HepG2 (cell line): ENCODE results near the gene TSPAN15. TPM values are rescaled to one million over a fixed set of nuclear protein-coding genes. Genes with fewer than 3 reads are reported as not detected.

Source experiments
- CBX5 ChIP-seq: sonication (generic); formaldehyde crosslinking; IDR thresholded peaks from 2 replicates; pipeline ENCODE4 v1.4.0; 2020; ENCODE audit warnings: missing genetic modification reagents, borderline replicate concordance
- FOXK2 ChIP-seq: fragments of 450-650 bp; IDR thresholded peaks from 2 replicates; pipeline ENCODE4 v1.6.1; 2016
- GZF1 ChIP-seq: sonication (generic); formaldehyde crosslinking; IDR thresholded peaks from 2 replicates; pipeline ENCODE4 v1.5.1; 2020; ENCODE audit warnings: mild to moderate bottlenecking, missing genetic modification reagents
- MXI1 ChIP-seq: IDR thresholded peaks from 3 replicates; pipeline ENCODE4 v1.6.1; 2012; ENCODE audit warnings: low read depth, low read length, inconsistent platforms, borderline replicate concordance
- PITX1 ChIP-seq: sonication (generic); formaldehyde crosslinking; IDR thresholded peaks from 2 replicates; pipeline ENCODE4 v1.5.1; 2020; ENCODE audit warnings: mild to moderate bottlenecking, missing genetic modification reagents
- POGZ ChIP-seq: sonication (generic); formaldehyde crosslinking; IDR thresholded peaks from 2 replicates; pipeline ENCODE4 v1.4.0; 2020; ENCODE audit warnings: mild to moderate bottlenecking, missing genetic modification reagents
- SP4 ChIP-seq: sonication (generic); formaldehyde crosslinking; IDR thresholded peaks from 2 replicates; pipeline ENCODE4 v1.8.1; 2023; ENCODE audit warnings: mild to moderate bottlenecking, missing genetic modification reagents
- SYNCRIP ChIP-seq: fragments of 200-400 bp; formaldehyde crosslinking; IDR thresholded peaks from 2 replicates; pipeline ENCODE4 v1.6.1; 2018; ENCODE audit warnings: mild to moderate bottlenecking, low read depth, low read length; ENCODE audit not compliant: insufficient read depth
- ZMYM3 ChIP-seq: sonication (generic); formaldehyde crosslinking; IDR thresholded peaks from 2 replicates; pipeline ENCODE4 v1.5.1; 2020; ENCODE audit warnings: mild to moderate bottlenecking, missing genetic modification reagents
- ZNF607 ChIP-seq: sonication (generic); formaldehyde crosslinking; IDR thresholded peaks from 2 replicates; pipeline ENCODE4 v1.5.1; 2020; ENCODE audit warnings: missing genetic modification reagents, mild to moderate bottlenecking, borderline replicate concordance
- ZNF660 ChIP-seq: sonication (generic); formaldehyde crosslinking; IDR thresholded peaks from 2 replicates; pipeline ENCODE4 v1.5.1; 2020; ENCODE audit warnings: mild to moderate bottlenecking, low read depth, missing genetic modification reagents, borderline replicate concordance
- polyA plus RNA-seq, 8 experiments: library from polyadenylated mRNA; depleted of rRNA in 3 of 8; stranded (reverse) in 7 of 8; unstranded in 1 of 8; fragments of >200 nt; fragmentation: Illumina TruSeq in 4 of 8; extraction: Trizol in 4 of 8; gene quantifications; 2 replicates each; pipeline versions ENCODE4 v1.2.1 to v1.2.3, GENCODE V29; 2011 to 2016; ENCODE audit warnings: low read depth in 4 of 8, missing spikeins in 1 of 8, mixed read lengths in 1 of 8; ENCODE audit not compliant: insufficient read depth in 1 of 8
- total RNA-seq, 5 experiments: library from RNA; depleted of rRNA; stranded (reverse); fragments of >200 nt; fragmentation: Illumina TruSeq; extraction: Trizol; gene quantifications; 2 replicates each; pipeline ENCODE4 v1.2.3, GENCODE V29; 2016; ENCODE audit warnings: low read depth in 1 of 5
- TF ChIP-seq, protein P1 (sequence below), 2 experiments: sonication (generic) in 1 of 2; formaldehyde crosslinking in 1 of 2; IDR thresholded peaks; 2 replicates each; pipeline versions ENCODE4 v1.6.1 to v1.9.0; 2014 to 2022; ENCODE audit warnings: antibody characterized with exemption in 1 of 2, borderline replicate concordance in 1 of 2, inconsistent platforms in 1 of 2, low read depth in 1 of 2, missing genetic modification reagents in 1 of 2
- TF ChIP-seq, protein P2 (sequence below): sonication (generic); formaldehyde crosslinking; IDR thresholded peaks from 2 replicates; pipeline ENCODE4 v1.5.1; 2020; ENCODE audit warnings: mild to moderate bottlenecking, missing genetic modification reagents, borderline replicate concordance

TSPAN15 gene
- total and polyA plus RNA-seq, 2 of the 13 experiments (the other 11 are each of a cell fraction or from before 2014, with no cell fraction given), result 0.27 to 3.2 TPM

DNA sequence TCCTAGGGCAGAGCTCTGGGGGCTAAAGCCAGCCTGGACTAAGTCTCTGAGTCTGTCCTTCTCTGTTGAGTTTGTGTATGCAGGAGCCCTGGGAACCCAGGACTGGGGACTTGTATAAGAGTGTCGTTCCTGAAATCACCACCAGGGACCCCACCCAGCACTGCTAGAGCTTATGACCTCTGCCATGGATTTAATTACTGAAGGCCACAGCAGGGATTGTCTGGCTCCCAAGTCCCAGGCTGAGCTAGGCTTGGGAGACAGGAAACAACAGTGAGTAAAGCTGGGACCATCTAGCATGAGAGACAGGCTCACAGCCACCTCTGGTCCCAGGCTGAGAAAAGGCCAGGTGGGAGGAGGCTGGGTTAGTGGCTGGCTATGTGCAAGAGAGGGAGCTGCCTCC is 1.4 kb upstream of the TSPAN15 start (continued):
- TF ChIP-seq CBX5 (CRISPR knock-in tag) (0 out of 2 replicates have a peak, but pooled peaks have one; percentile 29), GZF1 (no peak), ZNF607 (CRISPR knock-in tag) (no peak), FOXK2 (no peak), SP4 (CRISPR knock-in tag) (no peak), MXI1 (no peak), SYNCRIP (no peak), ZMYM3 (CRISPR knock-in tag) (no peak), PITX1 (CRISPR knock-in tag) (0 out of 2 replicates have a peak, but pooled peaks have one; percentile 34), ZNF660 (CRISPR knock-in tag) (no peak), POGZ (CRISPR knock-in tag) (no peak)
- TF ChIP-seq, protein P1, sequence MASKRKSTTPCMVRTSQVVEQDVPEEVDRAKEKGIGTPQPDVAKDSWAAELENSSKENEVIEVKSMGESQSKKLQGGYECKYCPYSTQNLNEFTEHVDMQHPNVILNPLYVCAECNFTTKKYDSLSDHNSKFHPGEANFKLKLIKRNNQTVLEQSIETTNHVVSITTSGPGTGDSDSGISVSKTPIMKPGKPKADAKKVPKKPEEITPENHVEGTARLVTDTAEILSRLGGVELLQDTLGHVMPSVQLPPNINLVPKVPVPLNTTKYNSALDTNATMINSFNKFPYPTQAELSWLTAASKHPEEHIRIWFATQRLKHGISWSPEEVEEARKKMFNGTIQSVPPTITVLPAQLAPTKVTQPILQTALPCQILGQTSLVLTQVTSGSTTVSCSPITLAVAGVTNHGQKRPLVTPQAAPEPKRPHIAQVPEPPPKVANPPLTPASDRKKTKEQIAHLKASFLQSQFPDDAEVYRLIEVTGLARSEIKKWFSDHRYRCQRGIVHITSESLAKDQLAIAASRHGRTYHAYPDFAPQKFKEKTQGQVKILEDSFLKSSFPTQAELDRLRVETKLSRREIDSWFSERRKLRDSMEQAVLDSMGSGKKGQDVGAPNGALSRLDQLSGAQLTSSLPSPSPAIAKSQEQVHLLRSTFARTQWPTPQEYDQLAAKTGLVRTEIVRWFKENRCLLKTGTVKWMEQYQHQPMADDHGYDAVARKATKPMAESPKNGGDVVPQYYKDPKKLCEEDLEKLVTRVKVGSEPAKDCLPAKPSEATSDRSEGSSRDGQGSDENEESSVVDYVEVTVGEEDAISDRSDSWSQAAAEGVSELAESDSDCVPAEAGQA (IDR thresholded peaks at IDR 0.05; ENCODE audit: low read depth), result no peak
- TF ChIP-seq, protein P1 (CRISPR knock-in tag; IDR thresholded peaks at IDR 0.05; ENCODE audit: borderline replicate concordance), result no peak
- TF ChIP-seq, protein P2, sequence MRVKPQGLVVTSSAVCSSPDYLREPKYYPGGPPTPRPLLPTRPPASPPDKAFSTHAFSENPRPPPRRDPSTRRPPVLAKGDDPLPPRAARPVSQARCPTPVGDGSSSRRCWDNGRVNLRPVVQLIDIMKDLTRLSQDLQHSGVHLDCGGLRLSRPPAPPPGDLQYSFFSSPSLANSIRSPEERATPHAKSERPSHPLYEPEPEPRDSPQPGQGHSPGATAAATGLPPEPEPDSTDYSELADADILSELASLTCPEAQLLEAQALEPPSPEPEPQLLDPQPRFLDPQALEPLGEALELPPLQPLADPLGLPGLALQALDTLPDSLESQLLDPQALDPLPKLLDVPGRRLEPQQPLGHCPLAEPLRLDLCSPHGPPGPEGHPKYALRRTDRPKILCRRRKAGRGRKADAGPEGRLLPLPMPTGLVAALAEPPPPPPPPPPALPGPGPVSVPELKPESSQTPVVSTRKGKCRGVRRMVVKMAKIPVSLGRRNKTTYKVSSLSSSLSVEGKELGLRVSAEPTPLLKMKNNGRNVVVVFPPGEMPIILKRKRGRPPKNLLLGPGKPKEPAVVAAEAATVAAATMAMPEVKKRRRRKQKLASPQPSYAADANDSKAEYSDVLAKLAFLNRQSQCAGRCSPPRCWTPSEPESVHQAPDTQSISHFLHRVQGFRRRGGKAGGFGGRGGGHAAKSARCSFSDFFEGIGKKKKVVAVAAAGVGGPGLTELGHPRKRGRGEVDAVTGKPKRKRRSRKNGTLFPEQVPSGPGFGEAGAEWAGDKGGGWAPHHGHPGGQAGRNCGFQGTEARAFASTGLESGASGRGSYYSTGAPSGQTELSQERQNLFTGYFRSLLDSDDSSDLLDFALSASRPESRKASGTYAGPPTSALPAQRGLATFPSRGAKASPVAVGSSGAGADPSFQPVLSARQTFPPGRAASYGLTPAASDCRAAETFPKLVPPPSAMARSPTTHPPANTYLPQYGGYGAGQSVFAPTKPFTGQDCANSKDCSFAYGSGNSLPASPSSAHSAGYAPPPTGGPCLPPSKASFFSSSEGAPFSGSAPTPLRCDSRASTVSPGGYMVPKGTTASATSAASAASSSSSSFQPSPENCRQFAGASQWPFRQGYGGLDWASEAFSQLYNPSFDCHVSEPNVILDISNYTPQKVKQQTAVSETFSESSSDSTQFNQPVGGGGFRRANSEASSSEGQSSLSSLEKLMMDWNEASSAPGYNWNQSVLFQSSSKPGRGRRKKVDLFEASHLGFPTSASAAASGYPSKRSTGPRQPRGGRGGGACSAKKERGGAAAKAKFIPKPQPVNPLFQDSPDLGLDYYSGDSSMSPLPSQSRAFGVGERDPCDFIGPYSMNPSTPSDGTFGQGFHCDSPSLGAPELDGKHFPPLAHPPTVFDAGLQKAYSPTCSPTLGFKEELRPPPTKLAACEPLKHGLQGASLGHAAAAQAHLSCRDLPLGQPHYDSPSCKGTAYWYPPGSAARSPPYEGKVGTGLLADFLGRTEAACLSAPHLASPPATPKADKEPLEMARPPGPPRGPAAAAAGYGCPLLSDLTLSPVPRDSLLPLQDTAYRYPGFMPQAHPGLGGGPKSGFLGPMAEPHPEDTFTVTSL (CRISPR knock-in tag), result no peak
